HEK293 (cell line): Measurements from ENCODE around the gene CHKA.

ENCODE experiments used
- FEZF1 ChIP-seq: fragments of 450-650 bp; formaldehyde crosslinking; IDR thresholded peaks from 2 replicates; pipeline ENCODE4 v1.5.1; 2016; ENCODE audit warnings: missing biosample characterization, missing genetic modification characterization
- KLF1 ChIP-seq: fragments of 450-650 bp; formaldehyde crosslinking; IDR thresholded peaks from 2 replicates; pipeline ENCODE4 v1.5.1; 2016; ENCODE audit warnings: missing biosample characterization, missing genetic modification characterization
- KLF17 ChIP-seq: fragments of 450-650 bp; formaldehyde crosslinking; IDR thresholded peaks from 2 replicates; pipeline ENCODE4 v1.5.1; 2016; ENCODE audit warnings: missing biosample characterization, missing genetic modification characterization
- KLF7 ChIP-seq: fragments of 450-650 bp; formaldehyde crosslinking; IDR thresholded peaks from 2 replicates; pipeline ENCODE4 v1.5.1; 2016; ENCODE audit warnings: missing biosample characterization, missing genetic modification characterization, borderline replicate concordance
- KLF9 ChIP-seq: fragments of 450-650 bp; formaldehyde crosslinking; IDR thresholded peaks from 2 replicates; pipeline ENCODE4 v1.5.1; 2016; ENCODE audit warnings: missing biosample characterization, missing genetic modification characterization, low read depth
- MEIS1 ChIP-seq: sonication (generic); formaldehyde crosslinking; IDR thresholded peaks from 2 replicates; pipeline ENCODE4 v1.8.1; 2022; ENCODE audit warnings: missing genetic modification reagents, mild to moderate bottlenecking, borderline replicate concordance
- OSR2 ChIP-seq: fragments of 450-650 bp; formaldehyde crosslinking; IDR thresholded peaks from 2 replicates; pipeline ENCODE4 v1.5.1; 2016; ENCODE audit warnings: missing biosample characterization, missing genetic modification characterization
- PBX3 ChIP-seq: sonication (generic); formaldehyde crosslinking; IDR thresholded peaks from 2 replicates; pipeline ENCODE4 v1.8.1; 2022; ENCODE audit warnings: mild to moderate bottlenecking, moderate library complexity, missing genetic modification reagents
- RBAK ChIP-seq: fragments of 450-650 bp; formaldehyde crosslinking; IDR thresholded peaks from 2 replicates; pipeline ENCODE4 v1.5.1; 2016; ENCODE audit warnings: missing biosample characterization, missing genetic modification characterization
- SP7 ChIP-seq: fragments of 450-650 bp; formaldehyde crosslinking; IDR thresholded peaks from 2 replicates; pipeline ENCODE4 v1.5.1; 2016; ENCODE audit warnings: missing biosample characterization, missing genetic modification characterization
- ZBTB11 ChIP-seq: fragments of 450-650 bp; formaldehyde crosslinking; conservative IDR thresholded peaks from 2 replicates; pipeline ENCODE4 v1.5.1; 2016; ENCODE audit warnings: low read depth, missing biosample characterization, missing genetic modification characterization
- ZFHX2 ChIP-seq: fragments of 450-650 bp; formaldehyde crosslinking; conservative IDR thresholded peaks from 2 replicates; pipeline ENCODE4 v1.5.1; 2016; ENCODE audit warnings: missing biosample characterization, missing genetic modification characterization
- ZFP69B ChIP-seq: fragments of 450-650 bp; formaldehyde crosslinking; IDR thresholded peaks from 2 replicates; pipeline ENCODE4 v1.5.1; 2016; ENCODE audit warnings: missing biosample characterization, missing genetic modification characterization
- ZNF16 ChIP-seq: fragments of 450-650 bp; formaldehyde crosslinking; IDR thresholded peaks from 2 replicates; pipeline ENCODE4 v1.5.1; 2016; ENCODE audit warnings: low read depth, missing biosample characterization, missing genetic modification characterization
- ZNF223 ChIP-seq: fragments of 450-650 bp; formaldehyde crosslinking; IDR thresholded peaks from 2 replicates; pipeline ENCODE4 v1.5.1; 2016; ENCODE audit warnings: missing biosample characterization, missing genetic modification characterization
- ZNF266 ChIP-seq: fragments of 450-650 bp; formaldehyde crosslinking; IDR thresholded peaks from 2 replicates; pipeline ENCODE4 v1.5.1; 2016; ENCODE audit warnings: missing biosample characterization, missing genetic modification characterization, low read depth
- ZNF324 ChIP-seq: fragments of 450-650 bp; formaldehyde crosslinking; IDR thresholded peaks from 2 replicates; pipeline ENCODE4 v1.5.1; 2016; ENCODE audit warnings: missing biosample characterization, missing genetic modification characterization
- ZNF335 ChIP-seq: fragments of 450-650 bp; formaldehyde crosslinking; conservative IDR thresholded peaks from 2 replicates; pipeline ENCODE4 v1.5.1; 2016; ENCODE audit warnings: missing biosample characterization, missing genetic modification characterization
- ZNF394 ChIP-seq: fragments of 450-650 bp; formaldehyde crosslinking; IDR thresholded peaks from 2 replicates; pipeline ENCODE4 v1.5.1; 2016; ENCODE audit warnings: missing biosample characterization, missing genetic modification characterization, mild to moderate bottlenecking, moderate library complexity, borderline replicate concordance
- ZNF416 ChIP-seq: fragments of 450-650 bp; formaldehyde crosslinking; IDR thresholded peaks from 2 replicates; pipeline ENCODE4 v1.5.1; 2016; ENCODE audit warnings: missing biosample characterization, missing genetic modification characterization
- ZNF473 ChIP-seq: fragments of 450-650 bp; formaldehyde crosslinking; IDR thresholded peaks from 2 replicates; pipeline ENCODE4 v1.5.1; 2017; ENCODE audit warnings: missing biosample characterization, missing genetic modification characterization
- ZNF514 ChIP-seq: fragments of 450-650 bp; formaldehyde crosslinking; IDR thresholded peaks from 2 replicates; pipeline ENCODE4 v1.5.1; 2016; ENCODE audit warnings: missing biosample characterization, missing genetic modification characterization
- ZNF660 ChIP-seq: fragments of 450-650 bp; IDR thresholded peaks from 2 replicates; pipeline ENCODE4 v1.5.1; 2018; ENCODE audit warnings: missing biosample characterization, mild to moderate bottlenecking, missing genetic modification characterization
- ZNF677 ChIP-seq: fragments of 450-650 bp; IDR thresholded peaks from 2 replicates; pipeline ENCODE4 v1.5.0; 2018; ENCODE audit warnings: missing biosample characterization, mild to moderate bottlenecking, missing genetic modification characterization, moderate library complexity
- ZNF692 ChIP-seq: fragments of 450-650 bp; formaldehyde crosslinking; IDR thresholded peaks from 2 replicates; pipeline ENCODE4 v1.5.1; 2016; ENCODE audit warnings: missing biosample characterization, missing genetic modification characterization
- ZSCAN30 ChIP-seq: fragments of 450-650 bp; IDR thresholded peaks from 2 replicates; pipeline ENCODE4 v1.5.1; 2018; ENCODE audit warnings: missing biosample characterization, mild to moderate bottlenecking, missing genetic modification characterization, moderate library complexity

CHKA gene

GRCh38 chr11:68003846-68004550 lies 117.2 kb downstream of the CHKA start, which contains the start of gene UNC93B1 (continued):
- no peak for TF ChIP-seq ZFP69B (tag by site-specific recombination)
- no peak for TF ChIP-seq ZNF16
- no peak for TF ChIP-seq KLF7
- TF ChIP-seq ZNF660, result no peak
- TF ChIP-seq ZSCAN30 (tag by site-specific recombination), result 0 out of 2 replicates have a peak, but pooled peaks have one; percentile 41
- TF ChIP-seq FEZF1 (tag by site-specific recombination), result no peak
- TF ChIP-seq ZNF692, result 0 out of 2 replicates have a peak, but pooled peaks have one; percentile 36
- TF ChIP-seq ZNF335 (tag by site-specific recombination), result peak; percentile 53; the same call in 1 of the 2 replicates
- no peak for TF ChIP-seq ZNF394 (tag by site-specific recombination)
- no peak for TF ChIP-seq ZNF677 (tag by site-specific recombination)
- TF ChIP-seq MEIS1, result no peak
- TF ChIP-seq KLF17 (tag by site-specific recombination), result peak; percentile 49; the same call in 1 of the 2 replicates
- TF ChIP-seq ZNF266, result no peak
- 0 out of 2 replicates have a peak, but pooled peaks have one; percentile 58 for TF ChIP-seq ZNF324 (tag by site-specific recombination)
- TF ChIP-seq ZNF473 (tag by site-specific recombination), result no peak
- no peak for TF ChIP-seq ZNF514 (tag by site-specific recombination)
- no peak for TF ChIP-seq ZNF223 (tag by site-specific recombination)
- TF ChIP-seq ZNF416 (tag by site-specific recombination), result no peak
- peak; percentile 38; the same call in 1 of the 2 replicates for TF ChIP-seq ZBTB11 (tag by site-specific recombination)
- peak; percentile 42 for TF ChIP-seq ZFHX2 (tag by site-specific recombination)
- TF ChIP-seq OSR2 (tag by site-specific recombination), result no peak
- no peak for TF ChIP-seq RBAK (tag by site-specific recombination)
- 0 out of 2 replicates have a peak, but pooled peaks have one; percentile 33 for TF ChIP-seq PBX3
- TF ChIP-seq KLF9, result peak; percentile 40; the same call in 1 of the 2 replicates
- peak; percentile 56 for TF ChIP-seq SP7
- TF ChIP-seq KLF1 (tag by site-specific recombination), result peak; percentile 56; the same call in 1 of the 2 replicates
